ENCODE results near the gene FAM76B. TPM values are rescaled to one million over a fixed set of nuclear protein-coding genes. Genes with fewer than 3 reads are reported as not detected.

FAM76B gene
- total and polyA plus RNA-seq, 9 of the 15 experiments (the other 6 are each of a cell fraction or from before 2014, with no cell fraction given), result 22.5 to 60.0 (median 35.0) TPM

GRCh38 chr11:95790123-95790932 lies 746 bp upstream of the FAM76B start, which contains the start of gene CEP57 (continued):
- TF ChIP-seq STAG1 (CRISPR knock-in tag; IDR thresholded peaks at IDR 0.05; ENCODE audit: borderline replicate concordance) (no peak), ASH1L (IDR thresholded peaks at IDR 0.05; ENCODE audit: borderline replicate concordance, low read depth, partially characterized antibody) (no peak), RB1 (IDR thresholded peaks at IDR 0.05; ENCODE audit: low read depth) (0 out of 2 replicates have a peak, but pooled peaks have one; percentile 29), HNRNPLL (IDR thresholded peaks at IDR 0.05; ENCODE audit: low read depth, low read length, poor library complexity, severe bottlenecking) (peak; percentile 94), ZC3H11A (IDR thresholded peaks at IDR 0.05; ENCODE audit: low read depth, low read length) (no peak), HNRNPK (IDR thresholded peaks at IDR 0.05; ENCODE audit: low read depth, low read length, poor library complexity, severe bottlenecking) (no peak), ZNF212 (CRISPR knock-in tag; IDR thresholded peaks at IDR 0.05) (no peak), PHB (CRISPR knock-in tag; IDR thresholded peaks at IDR 0.05) (no peak), ZNF175 (CRISPR knock-in tag; IDR thresholded peaks at IDR 0.05; ENCODE audit: low read depth) (no peak), LEF1 (IDR thresholded peaks at IDR 0.05) (0 out of 2 replicates have a peak, but pooled peaks have one; percentile 24), RBM39 (optimal IDR thresholded peaks at IDR 0.05; ENCODE audit: low read depth, low read length) (no peak), EGR1 (conservative IDR thresholded peaks at IDR 0.05) (peak; percentile 99), NR1H2 (CRISPR knock-in tag; IDR thresholded peaks at IDR 0.05) (no peak), ZNF184 (CRISPR knock-in tag; IDR thresholded peaks at IDR 0.05) (no peak), RBBP5 (IDR thresholded peaks at IDR 0.05; ENCODE audit: borderline replicate concordance, insufficient read depth, low read length, poor library complexity, severe bottlenecking) (peak; percentile 69), L3MBTL2 (IDR thresholded peaks at IDR 0.05) (no peak), ETV1 (tag; conservative IDR thresholded peaks at IDR 0.05; ENCODE audit: low read depth) (0 out of 2 replicates have a peak, but pooled peaks have one; percentile 1), XRCC5 (IDR thresholded peaks at IDR 0.05; ENCODE audit: low read depth, low read length) (no peak), U2AF2 (optimal IDR thresholded peaks at IDR 0.05; ENCODE audit: low read depth, low read length) (no peak), ZNF232 (CRISPR knock-in tag; IDR thresholded peaks at IDR 0.05) (0 out of 2 replicates have a peak, but pooled peaks have one; percentile 18), TSC22D4 (tag; IDR thresholded peaks at IDR 0.05) (no peak)
- TF ChIP-seq, protein P1, sequence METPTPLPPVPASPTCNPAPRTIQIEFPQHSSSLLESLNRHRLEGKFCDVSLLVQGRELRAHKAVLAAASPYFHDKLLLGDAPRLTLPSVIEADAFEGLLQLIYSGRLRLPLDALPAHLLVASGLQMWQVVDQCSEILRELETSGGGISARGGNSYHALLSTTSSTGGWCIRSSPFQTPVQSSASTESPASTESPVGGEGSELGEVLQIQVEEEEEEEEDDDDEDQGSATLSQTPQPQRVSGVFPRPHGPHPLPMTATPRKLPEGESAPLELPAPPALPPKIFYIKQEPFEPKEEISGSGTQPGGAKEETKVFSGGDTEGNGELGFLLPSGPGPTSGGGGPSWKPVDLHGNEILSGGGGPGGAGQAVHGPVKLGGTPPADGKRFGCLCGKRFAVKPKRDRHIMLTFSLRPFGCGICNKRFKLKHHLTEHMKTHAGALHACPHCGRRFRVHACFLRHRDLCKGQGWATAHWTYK (CRISPR knock-in tag; IDR thresholded peaks at IDR 0.05), result 0 out of 2 replicates have a peak, but pooled peaks have one; percentile 16
- TF ChIP-seq, protein P2, sequence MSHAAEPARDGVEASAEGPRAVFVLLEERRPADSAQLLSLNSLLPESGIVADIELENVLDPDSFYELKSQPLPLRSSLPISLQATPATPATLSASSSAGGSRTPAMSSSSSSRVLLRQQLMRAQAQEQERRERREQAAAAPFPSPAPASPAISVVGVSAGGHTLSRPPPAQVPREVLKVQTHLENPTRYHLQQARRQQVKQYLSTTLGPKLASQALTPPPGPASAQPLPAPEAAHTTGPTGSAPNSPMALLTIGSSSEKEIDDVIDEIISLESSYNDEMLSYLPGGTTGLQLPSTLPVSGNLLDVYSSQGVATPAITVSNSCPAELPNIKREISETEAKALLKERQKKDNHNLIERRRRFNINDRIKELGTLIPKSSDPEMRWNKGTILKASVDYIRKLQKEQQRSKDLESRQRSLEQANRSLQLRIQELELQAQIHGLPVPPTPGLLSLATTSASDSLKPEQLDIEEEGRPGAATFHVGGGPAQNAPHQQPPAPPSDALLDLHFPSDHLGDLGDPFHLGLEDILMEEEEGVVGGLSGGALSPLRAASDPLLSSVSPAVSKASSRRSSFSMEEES (CRISPR knock-in tag; IDR thresholded peaks at IDR 0.05), result no peak
- TF ChIP-seq, protein P3, sequence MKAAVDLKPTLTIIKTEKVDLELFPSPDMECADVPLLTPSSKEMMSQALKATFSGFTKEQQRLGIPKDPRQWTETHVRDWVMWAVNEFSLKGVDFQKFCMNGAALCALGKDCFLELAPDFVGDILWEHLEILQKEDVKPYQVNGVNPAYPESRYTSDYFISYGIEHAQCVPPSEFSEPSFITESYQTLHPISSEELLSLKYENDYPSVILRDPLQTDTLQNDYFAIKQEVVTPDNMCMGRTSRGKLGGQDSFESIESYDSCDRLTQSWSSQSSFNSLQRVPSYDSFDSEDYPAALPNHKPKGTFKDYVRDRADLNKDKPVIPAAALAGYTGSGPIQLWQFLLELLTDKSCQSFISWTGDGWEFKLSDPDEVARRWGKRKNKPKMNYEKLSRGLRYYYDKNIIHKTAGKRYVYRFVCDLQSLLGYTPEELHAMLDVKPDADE (conservative IDR thresholded peaks at IDR 0.05; ENCODE audit: control insufficient read depth, low read depth, low read length), result peak; percentile 54; the same call in 1 of the 2 replicates

Data from K562 (cell line).